Measurements from ENCODE around the gene SIAH1. TPM values are rescaled to one million over a fixed set of nuclear protein-coding genes. Genes with fewer than 3 reads are reported as not detected.

Gene SIAH1
- total and polyA plus RNA-seq, 2 of the 8 experiments (the other 6 are each of a cell fraction or from before 2014, with no cell fraction given): 19.5 to 33.9 TPM

DNA sequence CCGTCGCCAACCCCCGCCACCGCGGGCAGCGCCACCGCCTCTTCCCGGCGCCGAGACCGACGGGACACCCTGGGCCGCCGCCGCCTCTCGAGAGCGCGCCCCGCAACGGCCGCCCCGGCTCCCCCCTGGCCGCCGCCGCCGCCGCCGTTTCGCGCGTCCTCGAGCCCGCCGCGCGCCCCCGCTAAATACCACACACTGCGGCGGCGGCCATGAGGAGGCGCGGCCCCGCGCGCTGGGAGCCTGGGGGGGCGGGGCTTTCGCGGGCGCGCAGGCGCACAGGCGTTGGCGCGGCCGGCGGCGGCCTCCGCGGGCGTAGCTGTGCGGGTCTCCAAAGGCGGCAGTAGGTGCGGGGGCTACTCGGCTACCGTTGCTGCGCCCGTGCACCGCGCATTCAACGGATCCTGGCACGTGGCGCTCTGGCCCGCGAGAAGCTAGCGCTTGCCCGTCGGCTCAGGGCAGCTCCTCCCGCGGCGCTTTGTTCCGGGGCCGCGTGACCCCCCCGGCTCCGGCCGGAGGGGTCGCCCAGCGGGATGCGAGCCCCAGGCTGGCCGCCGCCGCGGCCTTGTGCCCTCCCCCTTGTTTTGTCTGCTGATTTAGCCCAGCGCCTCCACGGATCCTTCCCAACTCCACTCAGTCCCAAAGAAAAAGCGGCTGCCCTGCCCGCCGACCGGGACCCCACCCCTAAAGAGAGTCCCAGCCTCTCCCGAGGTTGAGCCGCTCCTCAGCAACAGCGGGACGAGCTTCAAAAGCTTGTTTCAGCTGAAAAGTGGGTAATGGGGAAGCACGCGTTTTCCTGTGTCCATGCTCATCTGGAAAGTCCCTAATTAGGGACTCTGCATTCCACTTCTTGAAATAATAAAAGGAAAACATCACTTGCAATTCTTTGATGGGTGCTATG is at the start of gene SIAH1 (continued):
- no peak for TF ChIP-seq RXRA (IDR thresholded peaks at IDR 0.05; ENCODE audit: insufficient read depth, low read depth, low read length)
- TF ChIP-seq EZH2 (IDR thresholded peaks at IDR 0.05; ENCODE audit: low read depth, low read length, severe bottlenecking): no peak
- TF ChIP-seq ASH2L (IDR thresholded peaks at IDR 0.05; ENCODE audit: low read length): peak; percentile 84
- no peak for TF ChIP-seq SAP30 (IDR thresholded peaks at IDR 0.05; ENCODE audit: insufficient read depth, insufficient replicate concordance, low read length)
- no peak for TF ChIP-seq GTF2F1 (IDR thresholded peaks at IDR 0.05; ENCODE audit: borderline replicate concordance, low read depth, low read length)
- TF ChIP-seq TBP (IDR thresholded peaks at IDR 0.05; ENCODE audit: low read depth, low read length): peak; percentile 31; the same call in 1 of the 2 replicates
- 0 out of 2 replicates have a peak, but pooled peaks have one; percentile 23 for TF ChIP-seq FOSL1 (IDR thresholded peaks at IDR 0.05; ENCODE audit: insufficient read depth, low read depth, low read length)
- no peak for TF ChIP-seq CEBPB (IDR thresholded peaks at IDR 0.05; ENCODE audit: low read depth, low read length)
- peak; percentile 66 for TF ChIP-seq TAF7 (optimal IDR thresholded peaks at IDR 0.05; ENCODE audit: borderline replicate concordance, low read depth, low read length)
- TF ChIP-seq, protein P1, sequence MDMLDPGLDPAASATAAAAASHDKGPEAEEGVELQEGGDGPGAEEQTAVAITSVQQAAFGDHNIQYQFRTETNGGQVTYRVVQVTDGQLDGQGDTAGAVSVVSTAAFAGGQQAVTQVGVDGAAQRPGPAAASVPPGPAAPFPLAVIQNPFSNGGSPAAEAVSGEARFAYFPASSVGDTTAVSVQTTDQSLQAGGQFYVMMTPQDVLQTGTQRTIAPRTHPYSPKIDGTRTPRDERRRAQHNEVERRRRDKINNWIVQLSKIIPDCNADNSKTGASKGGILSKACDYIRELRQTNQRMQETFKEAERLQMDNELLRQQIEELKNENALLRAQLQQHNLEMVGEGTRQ (IDR thresholded peaks at IDR 0.05; ENCODE audit: low read length): peak; percentile 30; the same call in 1 of the 2 replicates
- TF ChIP-seq SP4 (IDR thresholded peaks at IDR 0.05; ENCODE audit: low read length): no peak
- peak; percentile 64 for TF ChIP-seq KDM4A (IDR thresholded peaks at IDR 0.05; ENCODE audit: low read depth, low read length, severe bottlenecking)
- TF ChIP-seq JUND (IDR thresholded peaks at IDR 0.05; ENCODE audit: low read length): peak; percentile 10; the same call in 1 of the 2 replicates
- no peak for TF ChIP-seq RNF2 (IDR thresholded peaks at IDR 0.05; ENCODE audit: borderline replicate concordance, low read depth, low read length, missing control alignments, poor library complexity, severe bottlenecking)
- TF ChIP-seq RBBP5 (IDR thresholded peaks at IDR 0.05; ENCODE audit: borderline replicate concordance, low read depth, low read length): no peak; the same call in 1 of the 2 replicates
- TF ChIP-seq BACH1 (IDR thresholded peaks at IDR 0.05; ENCODE audit: low read length): no peak
- TF ChIP-seq, protein P2, sequence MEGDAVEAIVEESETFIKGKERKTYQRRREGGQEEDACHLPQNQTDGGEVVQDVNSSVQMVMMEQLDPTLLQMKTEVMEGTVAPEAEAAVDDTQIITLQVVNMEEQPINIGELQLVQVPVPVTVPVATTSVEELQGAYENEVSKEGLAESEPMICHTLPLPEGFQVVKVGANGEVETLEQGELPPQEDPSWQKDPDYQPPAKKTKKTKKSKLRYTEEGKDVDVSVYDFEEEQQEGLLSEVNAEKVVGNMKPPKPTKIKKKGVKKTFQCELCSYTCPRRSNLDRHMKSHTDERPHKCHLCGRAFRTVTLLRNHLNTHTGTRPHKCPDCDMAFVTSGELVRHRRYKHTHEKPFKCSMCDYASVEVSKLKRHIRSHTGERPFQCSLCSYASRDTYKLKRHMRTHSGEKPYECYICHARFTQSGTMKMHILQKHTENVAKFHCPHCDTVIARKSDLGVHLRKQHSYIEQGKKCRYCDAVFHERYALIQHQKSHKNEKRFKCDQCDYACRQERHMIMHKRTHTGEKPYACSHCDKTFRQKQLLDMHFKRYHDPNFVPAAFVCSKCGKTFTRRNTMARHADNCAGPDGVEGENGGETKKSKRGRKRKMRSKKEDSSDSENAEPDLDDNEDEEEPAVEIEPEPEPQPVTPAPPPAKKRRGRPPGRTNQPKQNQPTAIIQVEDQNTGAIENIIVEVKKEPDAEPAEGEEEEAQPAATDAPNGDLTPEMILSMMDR (IDR thresholded peaks at IDR 0.05; ENCODE audit: control extremely low read depth in 1 of 3, insufficient read depth in 1 of 3, low read depth in 1 of 3, low read length in 3 of 3): no peak
- TF ChIP-seq CBX8 (IDR thresholded peaks at IDR 0.05; ENCODE audit: borderline replicate concordance, low read depth, low read length): no peak
- no peak for TF ChIP-seq TCF12 (IDR thresholded peaks at IDR 0.05; ENCODE audit: low read depth, low read length)

All from H1 (cell line).